GM18505 (cell line): Measurements from ENCODE around the gene ITPR1.

Experiments
- ATAC-seq: cut with Tn5 transposase; IDR thresholded peaks from one replicate; pipeline ENCODE4 v1.9.1; 2021; ENCODE audit not compliant: unreplicated experiment
- POLR2A ChIP-seq: IDR thresholded peaks from 4 replicates; pipeline ENCODE4 v1.6.1; 2011; ENCODE audit warnings: borderline replicate concordance; ENCODE audit not compliant: insufficient read depth, insufficient read length; ENCODE audit errors: extremely low read depth

Gene ITPR1

DNA sequence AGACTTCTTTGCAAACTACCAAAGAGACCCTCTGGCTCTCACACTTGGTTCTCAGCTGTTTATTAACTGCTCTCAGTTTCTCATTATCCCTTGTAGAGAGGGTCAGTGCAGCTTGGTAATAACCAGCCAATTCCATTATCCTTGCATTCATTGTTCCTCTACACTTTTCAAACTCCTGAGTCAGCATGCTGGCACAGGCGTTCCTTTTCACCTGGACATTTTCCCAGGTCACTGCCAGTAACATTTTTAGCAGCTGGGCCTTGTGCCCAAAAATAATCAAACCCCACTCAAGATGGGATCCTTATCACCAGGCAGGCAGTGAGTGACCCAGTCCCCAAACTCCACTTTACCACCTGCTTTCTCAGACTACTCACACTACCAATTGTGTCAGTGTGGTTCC is 21.2 kb upstream of the ITPR1 start:
- TF ChIP-seq POLR2A, result no peak
- ATAC-seq, result no peak

DNA sequence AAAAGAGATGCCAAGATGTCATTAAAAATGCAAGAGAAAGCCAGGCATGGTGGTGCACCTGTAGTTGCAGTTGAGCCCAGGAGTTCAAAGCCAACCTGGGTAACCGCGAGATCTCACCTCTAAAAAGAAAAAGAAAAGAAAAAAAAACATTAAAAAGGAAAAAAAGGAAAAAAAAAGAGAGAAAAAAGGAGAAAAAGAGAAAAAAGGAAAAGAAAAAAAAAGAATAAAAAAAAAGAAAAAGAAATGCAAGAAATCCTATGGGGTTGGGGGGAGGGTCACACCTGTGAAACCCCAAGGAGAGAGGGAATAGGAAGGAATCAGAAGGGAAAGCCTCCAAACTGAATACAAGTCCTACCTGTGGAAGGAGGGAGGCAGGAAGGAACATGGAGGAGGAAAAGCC is 20.8 kb upstream of the ITPR1 start:
- no peak for ATAC-seq
- no peak for TF ChIP-seq POLR2A

DNA sequence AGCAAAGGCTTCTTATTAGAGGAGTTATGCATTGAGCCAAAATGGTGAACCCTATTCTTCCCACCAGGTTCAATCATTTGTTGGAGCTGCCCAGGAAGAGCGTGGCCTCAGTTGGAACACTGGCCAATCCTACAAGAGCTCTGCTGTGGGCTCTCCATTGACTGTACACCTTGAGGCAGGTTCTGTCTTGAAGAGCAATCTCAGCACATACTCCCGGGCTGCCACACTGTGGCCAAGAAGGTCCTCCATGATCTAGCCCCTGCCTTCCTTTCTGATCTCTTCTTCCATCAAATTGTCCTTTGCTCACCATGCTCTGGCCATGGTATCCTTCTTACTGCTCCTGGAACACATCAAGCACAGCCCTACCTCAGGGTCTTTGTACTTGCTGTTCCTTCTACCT is 20.4 kb upstream of the ITPR1 start:
- TF ChIP-seq POLR2A, result no peak
- no peak for ATAC-seq

DNA sequence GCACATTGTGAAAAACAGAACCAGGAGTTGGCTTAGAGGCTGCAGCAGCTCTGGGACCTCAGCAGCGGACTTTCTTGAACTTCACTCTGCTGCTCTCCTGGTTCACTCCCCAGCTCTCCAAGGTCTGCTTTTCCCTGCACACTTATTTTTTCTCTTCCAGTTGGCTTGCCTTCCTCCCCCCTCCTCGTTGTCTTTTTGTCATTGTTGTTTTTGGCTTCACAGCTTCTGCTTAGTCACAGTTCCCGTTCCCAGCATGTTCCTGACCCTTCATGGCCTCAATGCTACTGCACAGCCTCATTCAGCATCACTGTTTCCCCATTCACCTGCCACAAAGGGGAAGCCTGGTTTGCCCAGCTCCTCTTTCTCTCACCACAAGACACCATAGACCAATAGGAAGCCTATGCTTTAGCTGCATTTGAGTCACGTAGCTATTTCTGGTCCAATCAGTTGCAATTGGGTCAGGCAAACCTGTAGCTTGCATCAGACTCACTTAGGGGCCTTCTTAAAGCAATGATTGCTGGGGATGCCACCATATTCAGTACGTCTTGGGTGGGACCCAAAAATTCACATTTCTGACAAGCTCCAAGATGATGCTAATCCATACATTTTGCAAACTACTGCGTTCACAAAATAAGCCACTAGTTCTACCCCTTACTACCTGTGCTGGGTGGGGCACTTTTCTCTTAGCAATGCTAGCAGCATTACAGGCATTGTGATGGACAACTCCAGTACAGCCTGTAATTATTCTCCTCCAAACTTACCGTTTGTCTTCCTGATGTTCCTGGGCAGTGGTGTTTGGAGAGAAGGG is 18.3 kb upstream of the ITPR1 start:
- peak; percentile 44 for TF ChIP-seq POLR2A
- ATAC-seq, result peak; percentile 58

DNA sequence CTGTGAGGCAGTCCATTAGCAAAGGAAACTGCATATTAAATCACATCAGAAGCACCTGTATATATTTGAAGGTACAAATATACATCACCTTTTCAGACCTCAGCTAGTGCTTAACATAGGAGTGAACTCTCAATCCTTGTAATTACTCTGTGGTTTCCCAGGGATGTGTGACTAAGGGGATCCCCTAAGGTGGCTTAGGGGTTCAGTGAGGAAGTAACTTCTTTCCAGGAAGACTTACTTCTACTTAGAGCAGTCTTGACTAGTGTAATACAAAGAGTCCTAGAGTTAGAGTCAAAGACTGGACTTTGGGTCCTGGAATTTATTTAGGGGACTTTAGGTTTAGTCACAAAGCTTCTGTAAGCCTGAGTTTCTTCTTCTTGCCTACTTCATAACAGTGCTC is 17.3 kb upstream of the ITPR1 start:
- no peak for ATAC-seq
- no peak for TF ChIP-seq POLR2A

DNA sequence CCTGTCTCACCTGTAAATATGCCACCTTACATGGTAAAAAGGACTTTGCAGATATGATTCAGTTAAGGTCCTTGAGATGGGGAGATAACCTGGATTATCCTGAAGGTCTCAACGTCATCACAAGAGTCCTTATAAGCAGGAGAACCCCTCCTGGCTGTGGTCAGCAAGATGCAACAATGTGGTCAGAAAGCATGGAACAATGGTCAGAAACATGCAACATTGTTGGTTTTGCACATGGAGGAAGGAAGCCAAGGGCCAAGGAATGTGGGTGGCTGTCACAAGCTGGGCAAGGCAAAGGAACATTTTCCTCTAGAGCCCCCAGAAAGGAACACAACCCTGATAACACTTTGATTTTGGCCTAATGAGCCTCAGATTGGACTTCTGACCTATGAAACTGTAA is 16.7 kb upstream of the ITPR1 start:
- TF ChIP-seq POLR2A, result no peak
- ATAC-seq, result no peak

DNA sequence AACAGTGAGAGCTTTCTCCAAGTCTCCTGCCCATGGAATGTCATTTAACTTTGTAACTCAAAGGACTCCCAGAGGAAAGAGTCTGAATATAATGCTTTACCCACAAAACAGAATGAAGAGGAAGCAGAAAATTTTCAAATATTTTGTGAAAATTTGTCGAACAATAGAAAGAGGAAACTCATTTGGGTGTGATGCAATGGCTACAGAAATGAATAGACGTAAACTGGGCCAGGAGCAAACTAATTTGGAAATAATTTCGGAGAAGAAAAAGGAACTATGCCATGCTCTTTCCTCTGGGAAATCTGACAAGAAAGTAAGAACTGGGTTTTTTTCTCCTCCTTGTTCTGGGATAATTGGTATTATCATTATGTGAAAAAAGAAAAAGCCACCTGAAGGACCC is 14.9 kb upstream of the ITPR1 start:
- ATAC-seq, result no peak
- TF ChIP-seq POLR2A, result no peak

DNA sequence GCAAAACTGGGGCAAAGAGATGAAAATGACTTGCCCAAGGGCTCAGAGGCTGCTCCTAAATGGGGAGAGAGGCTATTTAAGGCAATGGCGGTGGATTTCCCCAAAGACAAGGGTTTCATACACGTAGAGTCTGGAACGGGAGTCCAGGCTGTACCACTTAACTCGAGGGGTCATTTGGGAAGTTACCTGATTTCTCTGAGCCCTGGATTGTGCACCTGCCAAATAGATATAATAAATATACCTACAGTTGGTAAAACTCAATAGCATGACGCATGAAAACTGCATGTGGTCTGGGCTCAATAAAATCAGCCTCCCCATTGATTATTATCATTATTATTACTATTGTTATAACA is 1.3 kb upstream of the ITPR1 start:
- ATAC-seq, result no peak
- no peak for TF ChIP-seq POLR2A

DNA sequence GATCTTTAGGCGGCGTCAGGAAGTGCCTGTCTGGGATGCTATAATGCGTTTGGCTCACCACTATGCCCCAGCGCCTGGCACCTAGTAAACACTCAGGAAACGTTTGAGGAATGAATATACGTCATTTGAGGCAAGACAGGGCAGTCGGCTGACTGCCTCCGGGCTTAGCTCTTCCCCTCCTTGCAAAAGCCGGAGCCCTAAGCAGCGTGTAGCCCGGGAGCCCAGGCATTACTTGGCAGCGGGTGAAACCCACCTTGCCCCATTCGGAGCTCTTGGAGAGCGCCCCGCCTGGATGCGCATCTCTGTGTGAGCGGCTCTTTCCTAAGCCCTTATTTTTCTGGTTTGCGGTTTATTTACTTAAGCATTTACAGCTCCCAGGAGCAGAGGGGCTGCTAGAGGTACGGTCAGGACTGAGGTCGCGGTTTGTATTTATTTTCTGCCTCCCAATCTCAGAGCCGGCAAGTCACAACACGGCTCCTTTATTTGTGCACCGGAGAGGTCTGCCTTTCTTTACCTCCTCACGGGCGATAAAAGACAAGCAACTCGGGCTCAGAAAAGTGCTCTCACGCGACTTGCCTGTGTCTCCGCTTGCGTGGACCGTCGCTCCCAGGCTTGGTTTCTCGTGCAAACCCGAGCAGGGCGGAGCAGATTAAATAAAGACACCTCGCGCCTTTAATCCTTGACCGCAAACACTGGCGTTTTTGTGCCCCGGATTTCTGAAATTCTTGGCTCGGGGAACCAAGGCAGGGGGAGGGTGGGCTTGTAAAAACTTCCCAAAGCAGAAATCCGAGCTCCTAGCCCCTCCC is 737 bp upstream of the ITPR1 start:
- ATAC-seq, result no peak
- TF ChIP-seq POLR2A, result no peak

DNA sequence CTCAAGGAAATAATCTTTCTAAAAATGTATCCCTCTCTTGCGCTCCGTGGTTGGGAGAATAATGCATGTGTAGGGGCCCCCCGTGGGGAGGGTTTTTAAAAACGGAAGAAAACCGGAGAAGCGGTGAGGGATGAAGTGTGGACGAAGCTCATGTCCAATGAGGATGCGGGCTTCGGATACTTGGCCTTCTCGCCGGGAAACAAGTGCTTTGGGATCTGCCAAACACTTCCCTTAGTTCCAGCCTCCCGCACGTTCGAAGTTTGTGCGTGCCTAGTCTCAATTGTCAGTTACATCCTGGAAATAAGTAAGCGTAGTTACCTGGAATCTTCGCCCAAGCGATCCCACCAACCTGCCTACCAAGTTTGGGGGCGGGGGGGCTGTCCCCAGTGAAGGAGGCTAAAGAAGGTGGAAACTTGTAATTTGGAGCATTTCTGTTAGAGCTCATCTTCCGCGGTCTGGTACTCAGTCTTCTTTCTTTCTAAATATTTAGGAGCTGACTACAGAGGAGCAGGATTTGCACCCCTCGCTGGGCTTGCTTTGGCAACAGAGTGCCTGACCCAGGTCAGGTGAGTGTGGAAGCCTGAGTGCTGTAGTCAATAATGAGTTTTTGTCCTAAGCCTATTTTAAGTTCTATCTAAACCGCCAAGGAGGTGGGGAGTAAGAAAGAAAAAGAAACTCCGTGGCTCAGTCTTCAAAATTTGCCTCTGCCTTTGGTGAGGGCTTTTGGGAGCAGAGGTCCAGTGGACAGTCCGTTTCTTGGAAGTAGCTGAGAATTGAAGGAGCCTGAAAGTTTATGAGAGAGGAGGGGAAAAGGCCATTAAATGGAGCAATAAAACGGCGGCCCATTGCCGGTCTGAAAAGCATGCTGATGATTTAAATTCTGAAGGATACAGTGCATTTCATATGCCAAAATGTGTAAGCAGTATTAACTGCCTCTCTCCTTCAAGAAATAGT is 1.1 kb downstream of the ITPR1 start:
- no peak for ATAC-seq
- TF ChIP-seq POLR2A, result no peak

DNA sequence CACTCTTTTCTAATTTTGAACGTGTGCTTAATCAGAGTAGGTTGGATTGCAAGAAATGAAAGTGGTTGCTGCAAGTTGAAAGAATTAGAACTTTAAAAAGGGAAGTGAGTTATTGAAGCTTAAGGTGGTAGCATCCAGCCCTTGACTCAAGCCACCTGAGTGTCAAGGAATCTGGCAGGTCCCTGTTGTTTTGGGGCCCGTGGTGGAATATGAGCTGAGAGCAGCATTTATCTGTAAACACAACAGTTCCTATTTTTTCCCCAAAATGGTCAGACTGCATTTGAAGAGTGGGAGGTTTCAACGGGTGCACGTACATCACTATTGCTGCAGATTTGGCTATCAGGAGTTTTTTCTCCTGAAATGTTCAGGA is 1.7 kb downstream of the ITPR1 start:
- no peak for ATAC-seq
- no peak for TF ChIP-seq POLR2A

DNA sequence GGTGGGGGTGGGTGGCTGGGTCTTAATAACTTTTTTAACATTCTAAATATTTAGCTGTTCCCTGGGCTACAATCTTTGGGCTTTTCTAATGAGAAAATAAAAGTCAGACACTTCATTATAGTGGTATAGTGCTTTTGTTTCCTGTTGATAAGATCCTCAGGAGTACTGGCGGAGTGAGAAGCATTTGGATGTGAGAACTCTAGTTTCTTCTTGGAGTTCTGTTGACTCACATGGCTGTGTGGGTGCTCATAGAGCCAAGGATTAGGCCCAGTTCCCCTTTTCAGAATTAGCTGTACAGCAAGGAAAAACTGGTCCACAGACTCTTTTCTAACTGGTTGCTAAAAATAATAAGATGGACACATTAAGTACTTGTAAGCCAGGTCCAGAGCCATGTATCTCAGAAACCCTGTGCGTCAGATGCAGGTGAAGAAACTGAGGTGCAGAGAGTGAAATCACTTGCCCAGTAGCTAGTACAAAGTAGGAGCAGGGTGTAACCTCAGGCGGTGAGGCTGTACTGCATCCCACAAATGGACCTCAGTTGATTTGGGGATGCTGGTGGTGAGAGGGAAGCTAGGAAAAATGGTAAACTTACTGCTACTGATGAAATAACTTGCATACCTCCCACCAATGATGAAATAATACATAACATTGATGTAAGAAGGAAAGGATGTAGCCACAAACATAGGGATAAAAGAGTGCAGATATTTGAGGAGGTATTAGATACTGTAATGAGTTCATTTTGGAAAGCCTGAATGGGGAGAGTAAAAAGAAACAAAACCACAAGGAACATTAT is 2.3 kb downstream of the ITPR1 start:
- no peak for ATAC-seq
- no peak for TF ChIP-seq POLR2A

DNA sequence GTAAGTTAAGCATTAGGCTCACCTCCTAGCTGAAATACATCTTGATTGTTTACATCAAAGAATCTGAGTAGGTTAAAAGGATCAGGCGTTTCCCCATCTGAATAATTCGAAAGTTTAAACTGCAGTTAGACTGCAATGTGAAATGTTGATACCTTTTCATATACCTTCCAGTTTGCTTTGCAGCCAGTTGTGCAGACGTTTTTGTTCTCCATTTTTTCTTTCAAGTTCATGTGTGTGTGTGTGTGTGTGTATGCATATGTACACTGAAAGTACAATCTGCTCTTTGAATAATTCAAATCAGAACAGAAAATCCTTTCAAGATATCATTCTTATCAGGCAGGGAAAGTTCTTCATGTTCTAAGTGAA is 2.9 kb downstream of the ITPR1 start:
- no peak for TF ChIP-seq POLR2A
- no peak for ATAC-seq
